ENCODE results near the gene ENDOD1. TPM values are rescaled to one million over a fixed set of nuclear protein-coding genes. Genes with fewer than 3 reads are reported as not detected.
A peak's percentile ranks its signal among the peaks of the same experiment; 100 is the strongest.

ENDOD1 gene
- total RNA-seq, 1 experiment from 2014 or later = 12.8 TPM

DNA sequence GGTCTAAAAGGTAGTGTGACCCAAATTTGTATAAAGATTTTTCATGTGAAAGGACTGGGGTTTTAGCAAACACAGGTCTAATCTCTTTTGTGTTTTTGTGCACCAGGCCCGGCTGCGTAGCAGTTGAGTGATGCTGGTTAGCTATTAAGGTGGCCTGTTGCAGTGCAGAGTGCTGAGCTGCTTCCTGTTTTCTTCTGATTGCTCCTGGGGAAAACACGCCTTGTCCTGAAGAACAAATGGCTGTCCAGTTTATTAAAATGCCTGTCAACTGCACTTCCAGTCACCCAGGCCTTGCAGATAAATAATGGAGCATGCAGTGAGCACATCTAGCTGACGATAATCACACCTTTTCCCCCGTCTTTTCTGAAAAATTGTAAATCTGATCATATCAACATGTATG lies 21.1 kb upstream of the ENDOD1 start:
- H3K27ac ChIP-seq (ENCODE audit: low read length) = peak overlapping the region; percentile 47
- H3K9me3 ChIP-seq (ENCODE audit: low read length) = no peaks in the 10 kb centered on the region
- peak overlapping the region; percentile 45 for H2AFZ ChIP-seq (ENCODE audit: low read length)
- peaks cover 30% of the 10 kb centered on the region for H3K79me2 ChIP-seq (ENCODE audit: low read length)
- H3K27me3 ChIP-seq (ENCODE audit: low read length) = no peaks in the 10 kb centered on the region
- peaks cover 12% of the 10 kb centered on the region for H3K36me3 ChIP-seq (ENCODE audit: insufficient read depth, low read length)
- peak; percentile 98 for DNase-seq
- peaks cover 24% of the 10 kb centered on the region for H3K4me1 ChIP-seq (ENCODE audit: low read length)
- peaks cover 10% of the 10 kb centered on the region for H4K20me1 ChIP-seq (ENCODE audit: insufficient read depth, low read depth, low read length)
- peak overlapping the region; percentile 67 for H3K4me3 ChIP-seq (ENCODE audit: low read length)
- peak overlapping the region; percentile 84 for H3K4me2 ChIP-seq (ENCODE audit: low read depth, low read length, poor library complexity, severe bottlenecking)
- no peaks in the 10 kb centered on the region for H3K9me2 ChIP-seq (replicated peaks; ENCODE audit: insufficient read depth, low read length)
- peak overlapping the region; percentile 75 for H3K9ac ChIP-seq (ENCODE audit: low read length)

- Histone ChIP-seq H3K4me2 (ENCODE audit: low read depth, low read length, poor library complexity, severe bottlenecking) (peak overlapping the region; percentile 84), H3K79me2 (ENCODE audit: low read length) (peaks cover 30% of the 10 kb centered on the region), H3K36me3 (ENCODE audit: insufficient read depth, low read length) (peaks cover 12% of the 10 kb centered on the region), H3K27me3 (ENCODE audit: low read length) (no peaks in the 10 kb centered on the region), H3K4me1 (ENCODE audit: low read length) (peaks cover 24% of the 10 kb centered on the region), H3K27ac (ENCODE audit: low read length) (no peak overlapping the region), H3K9me2 (replicated peaks; ENCODE audit: insufficient read depth, low read length) (no peaks in the 10 kb centered on the region), H2AFZ (ENCODE audit: low read length) (no peak overlapping the region), H3K4me3 (ENCODE audit: low read length) (no peak overlapping the region), H3K9me3 (ENCODE audit: low read length) (no peaks in the 10 kb centered on the region), H3K9ac (ENCODE audit: low read length) (no peak overlapping the region), H4K20me1 (ENCODE audit: insufficient read depth, low read depth, low read length) (peaks cover 10% of the 10 kb centered on the region)
- peak; percentile 58 for DNase-seq
These were observed 19.2 kb upstream of the ENDOD1 start for GRCh38 chr11:95070471-95070870.

GRCh38 chr11:95072948-95073347 lies 16.7 kb upstream of the ENDOD1 start:
- no peaks in the 10 kb centered on the region for H3K27me3 ChIP-seq (ENCODE audit: low read length)
- no peaks in the 10 kb centered on the region for H3K9me2 ChIP-seq (replicated peaks; ENCODE audit: insufficient read depth, low read length)
- no peak overlapping the region for H3K9ac ChIP-seq (ENCODE audit: low read length)
- no peak overlapping the region for H3K4me3 ChIP-seq (ENCODE audit: low read length)
- no peaks in the 10 kb centered on the region for H3K9me3 ChIP-seq (ENCODE audit: low read length)
- H3K4me2 ChIP-seq (ENCODE audit: low read depth, low read length, poor library complexity, severe bottlenecking) = no peak overlapping the region
- peaks cover 12% of the 10 kb centered on the region for H3K36me3 ChIP-seq (ENCODE audit: insufficient read depth, low read length)
- peaks cover 23% of the 10 kb centered on the region for H3K4me1 ChIP-seq (ENCODE audit: low read length)
- no peak overlapping the region for H3K27ac ChIP-seq (ENCODE audit: low read length)
- H2AFZ ChIP-seq (ENCODE audit: low read length) = no peak overlapping the region
- peaks cover 10% of the 10 kb centered on the region for H4K20me1 ChIP-seq (ENCODE audit: insufficient read depth, low read depth, low read length)
- no peak for DNase-seq
- H3K79me2 ChIP-seq (ENCODE audit: low read length) = peaks cover 25% of the 10 kb centered on the region

DNA sequence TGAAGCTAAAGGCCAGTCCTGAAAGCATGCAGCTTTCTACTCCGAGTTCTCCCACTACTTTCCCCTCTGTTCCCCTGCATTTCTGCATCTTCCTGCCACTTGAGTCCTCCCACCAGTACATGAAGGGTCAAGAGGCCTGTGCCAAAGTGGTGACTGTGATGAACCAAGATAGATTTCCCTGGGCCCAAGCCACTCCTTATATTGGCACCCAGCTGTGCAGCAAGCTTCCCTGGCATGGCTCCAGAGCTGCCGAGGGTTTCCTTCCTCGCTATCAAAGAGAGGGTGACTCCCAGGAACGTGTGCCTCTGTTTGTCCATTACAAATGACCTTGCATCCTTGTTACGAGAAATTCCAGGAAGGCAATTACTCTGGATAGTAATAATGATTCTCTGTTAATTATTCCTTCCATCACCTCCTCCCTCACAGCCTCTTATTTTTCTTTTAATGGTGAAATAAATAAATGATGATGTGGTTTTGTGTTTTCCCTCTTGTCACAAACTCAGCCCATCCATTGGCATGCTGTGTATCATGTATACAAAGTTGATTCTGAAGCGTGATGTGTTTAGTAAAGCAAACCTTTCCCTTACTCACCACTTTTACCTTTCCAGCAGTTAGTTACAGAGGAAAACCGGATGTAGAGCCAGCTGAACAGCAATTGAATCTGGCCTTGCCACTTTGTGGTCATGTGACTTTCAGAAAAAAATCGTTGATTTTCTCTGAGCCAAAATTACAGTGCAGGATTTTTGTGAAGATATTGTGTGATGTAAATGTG lies 14.7 kb upstream of the ENDOD1 start:
- Histone ChIP-seq H4K20me1 (ENCODE audit: insufficient read depth, low read depth, low read length) (peaks cover 8% of the 10 kb centered on the region), H3K36me3 (ENCODE audit: insufficient read depth, low read length) (peaks cover 12% of the 10 kb centered on the region), H3K9me2 (replicated peaks; ENCODE audit: insufficient read depth, low read length) (no peaks in the 10 kb centered on the region), H3K79me2 (ENCODE audit: low read length) (peaks cover 5% of the 10 kb centered on the region), H3K4me2 (ENCODE audit: low read depth, low read length, poor library complexity, severe bottlenecking) (no peak overlapping the region), H3K9ac (ENCODE audit: low read length) (no peak overlapping the region), H3K27me3 (ENCODE audit: low read length) (no peaks in the 10 kb centered on the region), H3K9me3 (ENCODE audit: low read length) (no peaks in the 10 kb centered on the region), H3K27ac (ENCODE audit: low read length) (no peak overlapping the region), H3K4me3 (ENCODE audit: low read length) (no peak overlapping the region), H2AFZ (ENCODE audit: low read length) (no peak overlapping the region), H3K4me1 (ENCODE audit: low read length) (peaks cover 9% of the 10 kb centered on the region)
- DNase-seq = no peak

GRCh38 chr11:95076416-95076815 lies 13.2 kb upstream of the ENDOD1 start:
- H3K9me3 ChIP-seq (ENCODE audit: low read length) = no peaks in the 10 kb centered on the region
- no peak overlapping the region for H2AFZ ChIP-seq (ENCODE audit: low read length)
- 0 out of 2 replicates have a peak, but pooled peaks cover 4% of the 10 kb centered on the region for H3K4me1 ChIP-seq (ENCODE audit: low read length)
- no peak for DNase-seq
- no peak overlapping the region for H3K27ac ChIP-seq (ENCODE audit: low read length)
- no peaks in the 10 kb centered on the region for H3K27me3 ChIP-seq (ENCODE audit: low read length)
- H3K4me2 ChIP-seq (ENCODE audit: low read depth, low read length, poor library complexity, severe bottlenecking) = no peak overlapping the region
- H3K79me2 ChIP-seq (ENCODE audit: low read length) = no peaks in the 10 kb centered on the region
- H3K9ac ChIP-seq (ENCODE audit: low read length) = no peak overlapping the region
- no peaks in the 10 kb centered on the region for H3K9me2 ChIP-seq (replicated peaks; ENCODE audit: insufficient read depth, low read length)
- no peak overlapping the region for H3K4me3 ChIP-seq (ENCODE audit: low read length)
- H3K36me3 ChIP-seq (ENCODE audit: insufficient read depth, low read length) = 0 out of 2 replicates have a peak, but pooled peaks cover 5% of the 10 kb centered on the region
- no peaks in the 10 kb centered on the region; the same call in 1 of the 2 replicates for H4K20me1 ChIP-seq (ENCODE audit: insufficient read depth, low read depth, low read length)

- no peak overlapping the region for H3K9ac ChIP-seq (ENCODE audit: low read length)
- H4K20me1 ChIP-seq (ENCODE audit: insufficient read depth, low read depth, low read length) = no peaks in the 10 kb centered on the region
- H2AFZ ChIP-seq (ENCODE audit: low read length) = no peak overlapping the region
- H3K27ac ChIP-seq (ENCODE audit: low read length) = no peak overlapping the region
- H3K4me3 ChIP-seq (ENCODE audit: low read length) = no peak overlapping the region
- H3K4me2 ChIP-seq (ENCODE audit: low read depth, low read length, poor library complexity, severe bottlenecking) = no peak overlapping the region
- 0 out of 2 replicates have a peak, but pooled peaks cover 4% of the 10 kb centered on the region for H3K4me1 ChIP-seq (ENCODE audit: low read length)
- H3K36me3 ChIP-seq (ENCODE audit: insufficient read depth, low read length) = no peaks in the 10 kb centered on the region
- no peaks in the 10 kb centered on the region for H3K27me3 ChIP-seq (ENCODE audit: low read length)
- H3K79me2 ChIP-seq (ENCODE audit: low read length) = no peaks in the 10 kb centered on the region
- no peak for DNase-seq
- H3K9me3 ChIP-seq (ENCODE audit: low read length) = no peaks in the 10 kb centered on the region
- no peaks in the 10 kb centered on the region for H3K9me2 ChIP-seq (replicated peaks; ENCODE audit: insufficient read depth, low read length)
These were observed 12.7 kb upstream of the ENDOD1 start for GRCh38 chr11:95076981-95077380.

GRCh38 chr11:95078526-95078925 lies 11.1 kb upstream of the ENDOD1 start:
- DNase-seq = no peak
- no peak overlapping the region for H2AFZ ChIP-seq (ENCODE audit: low read length)
- no peaks in the 10 kb centered on the region for H3K79me2 ChIP-seq (ENCODE audit: low read length)
- H3K27ac ChIP-seq (ENCODE audit: low read length) = no peak overlapping the region
- H3K9me3 ChIP-seq (ENCODE audit: low read length) = no peaks in the 10 kb centered on the region
- H3K9ac ChIP-seq (ENCODE audit: low read length) = no peak overlapping the region
- 0 out of 2 replicates have a peak, but pooled peaks cover 4% of the 10 kb centered on the region for H3K4me1 ChIP-seq (ENCODE audit: low read length)
- H3K9me2 ChIP-seq (replicated peaks; ENCODE audit: insufficient read depth, low read length) = no peaks in the 10 kb centered on the region
- H3K36me3 ChIP-seq (ENCODE audit: insufficient read depth, low read length) = no peaks in the 10 kb centered on the region
- H3K4me2 ChIP-seq (ENCODE audit: low read depth, low read length, poor library complexity, severe bottlenecking) = no peak overlapping the region
- H3K4me3 ChIP-seq (ENCODE audit: low read length) = no peak overlapping the region
- no peaks in the 10 kb centered on the region for H4K20me1 ChIP-seq (ENCODE audit: insufficient read depth, low read depth, low read length)
- H3K27me3 ChIP-seq (ENCODE audit: low read length) = 0 out of 2 replicates have a peak, but pooled peaks cover 3% of the 10 kb centered on the region

- DNase-seq = no peak
- Histone ChIP-seq H3K9me2 (replicated peaks; ENCODE audit: insufficient read depth, low read length) (no peaks in the 10 kb centered on the region), H3K4me3 (ENCODE audit: low read length) (no peak overlapping the region), H3K9me3 (ENCODE audit: low read length) (no peaks in the 10 kb centered on the region), H4K20me1 (ENCODE audit: insufficient read depth, low read depth, low read length) (no peaks in the 10 kb centered on the region), H3K4me2 (ENCODE audit: low read depth, low read length, poor library complexity, severe bottlenecking) (no peak overlapping the region), H3K9ac (ENCODE audit: low read length) (no peak overlapping the region), H3K27me3 (ENCODE audit: low read length) (0 out of 2 replicates have a peak, but pooled peaks cover 3% of the 10 kb centered on the region), H3K79me2 (ENCODE audit: low read length) (no peaks in the 10 kb centered on the region), H3K27ac (ENCODE audit: low read length) (no peak overlapping the region), H3K4me1 (ENCODE audit: low read length) (0 out of 2 replicates have a peak, but pooled peaks cover 4% of the 10 kb centered on the region), H2AFZ (ENCODE audit: low read length) (no peak overlapping the region), H3K36me3 (ENCODE audit: insufficient read depth, low read length) (no peaks in the 10 kb centered on the region)
These were observed 8.6 kb upstream of the ENDOD1 start for GRCh38 chr11:95081010-95081409.
